A549 (cell line): Measurements from ENCODE around the gene DNAJC16. TPM values are rescaled to one million over a fixed set of nuclear protein-coding genes. Genes with fewer than 3 reads are reported as not detected.
"Not testable (repeated sequence)": the region's sequence is repeated elsewhere in the genome, so short reads cannot be mapped to it uniquely, and the experiment has no call there.

Experiments used
- ATAC-seq, 2 experiments: fragments of 200-7000 bp in 1 of 2; fragments of >200 bp in 1 of 2; cut with Nextera tagmentation in 1 of 2; cut with Tn5 transposase in 1 of 2; 3 replicates each; pipeline versions ENCODE4 v1.8.0 to v1.9.1; 2018 to 2020; ENCODE audit warnings: mild to moderate bottlenecking in 1 of 2, moderate library complexity in 1 of 2
- CTCF ChIA-PET: fragments of 300-600 bp; sonication (Branson Sonifier 250); formaldehyde crosslinking; extraction: SDS; loops from one replicate; lab custom pipeline; 2021; ENCODE audit warnings: antibody characterized with exemption, inconsistent platforms; lab: Yijun Ruan, JAX
- POLR2A ChIA-PET: fragments of 350-600 bp; formaldehyde crosslinking; extraction: SDS; loops from one replicate; lab custom pipeline; 2021; ENCODE audit warnings: antibody characterized with exemption, inconsistent platforms; lab: Yijun Ruan, JAX
- DNase-seq, 2 experiments: peaks; one replicate each; pipeline versions ENCODE4 v3.0.0 to v3.0.0-alpha.2; 2011 to 2016; ENCODE audit warnings: low read depth in 1 of 2, low spot score in 1 of 2
- FAIRE-seq: peaks from 2 replicates; lab custom pipeline; 2011; peaks lifted over from hg19 to GRCh38; lab: Jason Lieb, UNC
- H3K27ac ChIP-seq, 2 experiments: fragments of >200 bp; sonication (Bioruptor Twin); formaldehyde crosslinking; 3 replicates each; pipeline ENCODE4 v1.5.1; 2016 to 2017
- H3K4me1 ChIP-seq: fragments of >200 bp; sonication (Bioruptor Twin); formaldehyde crosslinking; 3 replicates; pipeline ENCODE4 v1.6.1; 2016
- H3K4me2 ChIP-seq: fragments of >200 bp; sonication (Bioruptor Twin); formaldehyde crosslinking; 3 replicates; pipeline ENCODE4 v1.6.1; 2016
- H3K4me3 ChIP-seq: fragments of >200 bp; sonication (Bioruptor Twin); formaldehyde crosslinking; 3 replicates; pipeline ENCODE4 v1.5.1; 2016
- H3K9me3 ChIP-seq: fragments of >200 bp; sonication (Bioruptor Twin); formaldehyde crosslinking; 3 replicates; pipeline ENCODE4 v1.6.1; 2016
- BCL3 ChIP-seq: fragments of >200 bp; sonication (Bioruptor Twin); formaldehyde crosslinking; IDR thresholded peaks from 3 replicates; pipeline ENCODE4 v1.6.1; 2016
- CBX8 ChIP-seq: fragments of 200-600 bp; sonication (generic); IDR thresholded peaks from 2 replicates; pipeline ENCODE4 v1.6.1; 2016
- E2F6 ChIP-seq: IDR thresholded peaks from 2 replicates; pipeline ENCODE4 v1.6.1; 2012; ENCODE audit warnings: low read depth, borderline replicate concordance
- EHF ChIP-seq: fragments of 250-450 bp; sonication (Bioruptor Pico); IDR thresholded peaks from 2 replicates; pipeline ENCODE4 v1.5.0; 2020; ENCODE audit warnings: mild to moderate bottlenecking
- ELK1 ChIP-seq: fragments of 150-350 bp; IDR thresholded peaks from 2 replicates; pipeline ENCODE4 v1.6.1; 2014; ENCODE audit warnings: low read depth, mild to moderate bottlenecking, low read length
- EP300 ChIP-seq, 2 experiments: fragments of >200 bp; sonication (Bioruptor Twin); formaldehyde crosslinking; IDR thresholded peaks; 2 replicates in 1 of 2; 3 replicates in 1 of 2; pipeline ENCODE4 v1.6.1; 2016 to 2017
- HDAC2 ChIP-seq: fragments of 200-600 bp; sonication (generic); IDR thresholded peaks from 2 replicates; pipeline ENCODE4 v1.6.1; 2016
- HES2 ChIP-seq: fragments of >200 bp; sonication (Bioruptor Twin); formaldehyde crosslinking; IDR thresholded peaks from 2 replicates; pipeline ENCODE4 v1.6.1; 2016
- HEYL ChIP-seq: fragments of 250-450 bp; sonication (Bioruptor Pico); IDR thresholded peaks from 2 replicates; pipeline ENCODE4 v1.8.0; 2021; ENCODE audit warnings: mild to moderate bottlenecking, moderate library complexity
- HMGXB4 ChIP-seq: fragments of 250-450 bp; sonication (Bioruptor Pico); IDR thresholded peaks from 2 replicates; pipeline ENCODE4 v1.5.0; 2021; ENCODE audit warnings: mild to moderate bottlenecking, moderate library complexity, borderline replicate concordance
- JUN ChIP-seq, 2 experiments: fragments of >200 bp; sonication (Bioruptor Twin); formaldehyde crosslinking; IDR thresholded peaks; 2 replicates in 1 of 2; 3 replicates in 1 of 2; pipeline ENCODE4 v1.6.1; 2016 to 2017
- JUNB ChIP-seq: fragments of >200 bp; sonication (Bioruptor Twin); formaldehyde crosslinking; IDR thresholded peaks from 2 replicates; pipeline ENCODE4 v1.6.1; 2016
- MAFK ChIP-seq: fragments of 450-650 bp; IDR thresholded peaks from 2 replicates; pipeline ENCODE4 v1.6.1; 2014; ENCODE audit not compliant: partially characterized antibody
- NPAS2 ChIP-seq: fragments of 250-450 bp; sonication (Bioruptor Pico); IDR thresholded peaks from 2 replicates; pipeline ENCODE4 v1.8.0; 2022; ENCODE audit warnings: mild to moderate bottlenecking, moderate library complexity, borderline replicate concordance
- NR3C1 ChIP-seq: fragments of >200 bp; sonication (Bioruptor Twin); formaldehyde crosslinking; IDR thresholded peaks from 3 replicates; pipeline ENCODE4 v1.6.1; 2017
- RCOR1 ChIP-seq: fragments of 150-350 bp; IDR thresholded peaks from 2 replicates; pipeline ENCODE4 v1.6.1; 2014; ENCODE audit warnings: antibody characterized with exemption, low read length, low read depth
- SMC3 ChIP-seq: fragments of >200 bp; sonication (Bioruptor Twin); formaldehyde crosslinking; IDR thresholded peaks from 3 replicates; pipeline ENCODE4 v1.6.1; 2018; ENCODE audit warnings: inconsistent platforms
- TFCP2L1 ChIP-seq: fragments of 250-450 bp; sonication (Bioruptor Pico); IDR thresholded peaks from 2 replicates; pipeline ENCODE4 v1.5.0; 2021; ENCODE audit warnings: mild to moderate bottlenecking
- TP53 ChIP-seq: fragments of 250-450 bp; sonication (Bioruptor Pico); IDR thresholded peaks from 2 replicates; pipeline ENCODE4 v1.5.0; 2021; ENCODE audit warnings: mild to moderate bottlenecking, moderate library complexity
- ZNF302 ChIP-seq: fragments of 250-450 bp; sonication (Bioruptor Pico); IDR thresholded peaks from 2 replicates; pipeline ENCODE4 v1.9.0; 2021; ENCODE audit warnings: inconsistent platforms, mild to moderate bottlenecking, moderate library complexity
- WGBS: methylation state at CpG from one replicate; pipeline ENCODE4 v1.1.6; 2017; ENCODE audit errors: missing lambda C conversion rate; 5-methylcytosine and 5-hydroxymethylcytosine counted together
- polyA plus RNA-seq, 4 experiments: library from polyadenylated mRNA; depleted of rRNA in 3 of 4; stranded (reverse); fragments of >200 nt; fragmentation: RNase III in 1 of 4; extraction: RNeasy Plus Mini Kit Qiagen cat#74134 plus additional on column Dnase treatment in 1 of 4; gene quantifications; 2 replicates in 3 of 4; 3 replicates in 1 of 4; pipeline ENCODE4 v1.2.3, GENCODE V29; 2011 to 2017

The DNAJC16 gene
- polyA plus RNA-seq, 2 of the 4 experiments (the other 2 are of a cell fraction): 4.6 to 12.5 TPM

- ChIA-PET POLR2A (no interaction called here), CTCF (interaction anchor here (0.9 to 2.4 kb wide), 3 partner anchors 9 to 15 kb away, joined by 3 to 8 read pairs (median 3); partner anchors contain the start of gene CASP9)
- Histone ChIP-seq H3K27ac (no peak overlapping the region), H3K4me2 (no peak overlapping the region), H3K4me1 (no peaks in the 10 kb centered on the region), H3K4me3 (no peak overlapping the region), H3K9me3 (no peaks in the 10 kb centered on the region)
- WGBS: 79% methylated on average over 2 of the region's 2 CpGs
- no peak for DNase-seq
- no peak for ATAC-seq
- no peak for FAIRE-seq
- TF ChIP-seq ZNF302 (CRISPR knock-in tag): no peak
- no peak for TF ChIP-seq HMGXB4 (CRISPR knock-in tag)
Observed at GRCh38 chr1:15515022-15515663, 11.5 kb upstream of the DNAJC16 start.

GRCh38 chr1:15519625-15520024, 7.0 kb upstream of the DNAJC16 start:
- POLR2A ChIA-PET: no interaction called here
- no peaks in the 10 kb centered on the region for H3K9me3 ChIP-seq
- FAIRE-seq: no peak
- H3K27ac ChIP-seq: no peak overlapping the region
- DNase-seq: no peak
- H3K4me3 ChIP-seq: no peak overlapping the region
- TF ChIP-seq SMC3: no peak
- no peak for TF ChIP-seq MAFK
- TF ChIP-seq JUN (IDR thresholded peaks at IDR 0.05): no peak
- TF ChIP-seq ELK1: no peak
- no peak for TF ChIP-seq HEYL (CRISPR knock-in tag)
- no peak for TF ChIP-seq RCOR1
- TF ChIP-seq E2F6: no peak
- no peak for TF ChIP-seq CBX8
- no peak for TF ChIP-seq NR3C1
- TF ChIP-seq TP53: no peak
- no peak for TF ChIP-seq BCL3
- TF ChIP-seq NPAS2 (CRISPR knock-in tag): no peak
- no peak for TF ChIP-seq HDAC2
- TF ChIP-seq EHF (CRISPR knock-in tag): no peak
- no peak for TF ChIP-seq TFCP2L1 (CRISPR knock-in tag)
- TF ChIP-seq HES2: no peak
- no peak for TF ChIP-seq EP300 (IDR thresholded peaks at IDR 0.05)
- no peak for TF ChIP-seq JUNB
- CTCF ChIA-PET: interaction anchor here (1.5 kb wide), 1 partner anchor 87 kb away, joined by 4 read pairs; no protein-coding TSS in a partner anchor
- peaks cover 8% of the 10 kb centered on the region; the same call in 1 of the 3 replicates for H3K4me1 ChIP-seq
- no peak for ATAC-seq
- H3K4me2 ChIP-seq: no peak overlapping the region
- 94% methylated on average over 3 of the region's 3 CpGs for WGBS

- H3K4me1 ChIP-seq, H3K27ac ChIP-seq, H3K4me2 ChIP-seq, DNase-seq, H3K9me3 ChIP-seq, ATAC-seq, H3K4me3 ChIP-seq, FAIRE-seq: not testable (repeated sequence)
- WGBS: 91% methylated on average over 17 of the region's 17 CpGs
- CTCF ChIA-PET: interaction anchor here (1.5 kb wide), 1 partner anchor 89 kb away, joined by 4 read pairs; no protein-coding TSS in a partner anchor
- POLR2A ChIA-PET: interaction anchor here (0.6 kb wide), 1 partner anchor 40 kb away, joined by 3 read pairs; no protein-coding TSS in a partner anchor
Observed at GRCh38 chr1:15521206-15521906, 5.3 kb upstream of the DNAJC16 start.
